BLaER1 treated with 17β-estradiol and CSF1 and Interleukin-3, amounts not matched to agents 10 nM and 100 nM (cell line): ENCODE results near the gene HSD17B3.
A peak's percentile ranks its signal among the peaks of the same experiment; 100 is the strongest.

ENCODE experiments used
- H3K27ac ChIP-seq, 11 experiments: shearing (Covaris generic); formaldehyde crosslinking; 2 replicates each; pipeline ENCODE4 v1.8.1; 2022
- H3K27me3 ChIP-seq, 11 experiments: shearing (Covaris generic); formaldehyde crosslinking; 2 replicates each; pipeline ENCODE4 v1.8.1; 2022
- H3K36me3 ChIP-seq, 11 experiments: shearing (Covaris generic); formaldehyde crosslinking; 2 replicates each; pipeline ENCODE4 v1.8.1; 2022
- H3K4me1 ChIP-seq, 10 experiments: shearing (Covaris generic); formaldehyde crosslinking; 2 replicates each; pipeline ENCODE4 v1.8.1; 2022
- H3K4me2 ChIP-seq, 11 experiments: shearing (Covaris generic); formaldehyde crosslinking; 2 replicates each; pipeline ENCODE4 v1.8.1; 2022
- H3K4me3 ChIP-seq, 10 experiments: shearing (Covaris generic); formaldehyde crosslinking; 2 replicates each; pipeline ENCODE4 v1.8.1; 2022
- H3K9ac ChIP-seq, 11 experiments: shearing (Covaris generic); formaldehyde crosslinking; 2 replicates each; pipeline ENCODE4 v1.8.1; 2022
- H3K9me3 ChIP-seq, 11 experiments: shearing (Covaris generic); formaldehyde crosslinking; replicated peaks in 1 of 11; 2 replicates each; pipeline ENCODE4 v1.8.1; 2022
- H4K20me1 ChIP-seq, 11 experiments: shearing (Covaris generic); formaldehyde crosslinking; 2 replicates each; pipeline ENCODE4 v1.8.1; 2022
- Cebpa-rat ChIP-seq, 11 experiments: shearing (Covaris generic); IDR thresholded peaks; 2 replicates each; pipeline ENCODE4 v1.8.1; 2022

Gene HSD17B3

DNA sequence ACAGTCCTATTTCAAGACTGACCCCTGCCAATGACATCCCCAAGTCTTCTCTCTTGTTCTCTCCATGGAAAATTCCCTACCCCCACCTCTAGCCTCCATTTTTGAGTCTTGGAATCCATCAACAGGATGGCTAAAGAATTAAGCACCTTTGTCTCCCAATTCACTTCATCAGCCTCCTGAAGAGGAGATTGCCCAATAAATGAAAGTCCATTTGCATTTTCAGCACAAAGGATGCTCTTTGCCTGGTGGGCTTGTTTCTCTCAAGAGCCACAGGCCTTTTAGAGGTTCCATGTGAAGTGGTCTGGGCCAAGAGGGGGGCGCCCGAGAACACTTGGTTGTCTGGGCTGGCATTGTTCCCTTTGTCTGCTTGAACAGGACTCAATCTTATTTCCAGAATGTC, 12.6 kb downstream of the HSD17B3 start:
- H4K20me1 ChIP-seq, result no peaks in the 10 kb centered on the region
- H3K36me3 ChIP-seq, result no peaks in the 10 kb centered on the region
- no peaks in the 10 kb centered on the region for H3K27me3 ChIP-seq
- TF ChIP-seq Cebpa-rat (IDR thresholded peaks at IDR 0.05), result no peak
- no peak overlapping the region for H3K4me2 ChIP-seq
- H3K4me3 ChIP-seq, result no peak overlapping the region
- H3K4me1 ChIP-seq, result no peaks in the 10 kb centered on the region
- H3K9me3 ChIP-seq, result peaks cover 14 to 26% (median 21%) of the 10 kb centered on the region in 11 experiments
- no peak overlapping the region for H3K27ac ChIP-seq
- H3K9ac ChIP-seq, result no peak overlapping the region

- Histone ChIP-seq H4K20me1 (no peaks in the 10 kb centered on the region), H3K9ac (no peak overlapping the region), H3K9me3 (peaks cover 26 to 51% (median 35%) of the 10 kb centered on the region in 11 experiments), H3K27ac (no peak overlapping the region), H3K27me3 (no peaks in the 10 kb centered on the region), H3K4me3 (no peak overlapping the region), H3K4me1 (no peaks in the 10 kb centered on the region), H3K36me3 (no peaks in the 10 kb centered on the region), H3K4me2 (no peak overlapping the region)
- no peak for TF ChIP-seq Cebpa-rat (IDR thresholded peaks at IDR 0.05)
These were observed 20.3 kb downstream of the HSD17B3 start for GRCh38 chr9:96281641-96282040.

DNA sequence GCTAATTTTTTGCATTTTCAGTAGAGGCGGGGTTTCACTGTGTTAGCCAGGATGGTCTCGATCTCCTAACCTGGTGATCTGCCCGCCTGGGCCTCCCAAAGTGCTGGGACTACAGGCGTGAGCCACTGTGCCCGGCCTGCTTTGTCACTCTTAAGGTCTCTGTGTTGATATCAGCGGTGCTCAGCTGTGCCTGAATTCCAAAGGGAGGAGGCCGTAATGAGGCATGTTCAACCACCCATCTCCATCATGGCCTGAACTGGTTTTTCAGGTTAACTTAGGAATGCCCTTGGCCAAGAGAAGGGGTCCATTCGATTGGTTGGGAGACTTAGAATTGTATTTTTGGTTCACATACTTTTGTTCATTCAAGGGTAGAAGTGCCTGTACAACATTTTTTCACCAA, 22.0 kb downstream of the HSD17B3 start:
- H3K36me3 ChIP-seq, result no peaks in the 10 kb centered on the region
- no peaks in the 10 kb centered on the region for H3K4me1 ChIP-seq
- peaks cover 25 to 52% (median 37%) of the 10 kb centered on the region in 11 experiments for H3K9me3 ChIP-seq
- TF ChIP-seq Cebpa-rat (IDR thresholded peaks at IDR 0.05), result no peak
- H3K9ac ChIP-seq, result no peak overlapping the region
- no peak overlapping the region for H3K4me3 ChIP-seq
- no peaks in the 10 kb centered on the region for H3K27me3 ChIP-seq
- no peak overlapping the region for H3K4me2 ChIP-seq
- no peaks in the 10 kb centered on the region for H4K20me1 ChIP-seq
- H3K27ac ChIP-seq, result no peak overlapping the region

GRCh38 chr9:96274939-96275338, 27.0 kb downstream of the HSD17B3 start:
- no peaks in the 10 kb centered on the region for H3K27me3 ChIP-seq
- no peak overlapping the region for H3K4me3 ChIP-seq
- peaks cover 29 to 47% (median 36%) of the 10 kb centered on the region in 11 experiments for H3K9me3 ChIP-seq
- no peak for TF ChIP-seq Cebpa-rat (IDR thresholded peaks at IDR 0.05)
- no peak overlapping the region for H3K27ac ChIP-seq
- H3K4me2 ChIP-seq, result no peak overlapping the region
- no peaks in the 10 kb centered on the region for H3K4me1 ChIP-seq
- H3K36me3 ChIP-seq, result peaks cover 0 to 3% (median 0%) of the 10 kb centered on the region in 11 experiments; a peak in 1 of 22 replicates
- H4K20me1 ChIP-seq, result no peaks in the 10 kb centered on the region
- no peak overlapping the region for H3K9ac ChIP-seq

GRCh38 chr9:96270236-96270744, 31.7 kb downstream of the HSD17B3 start:
- H3K4me2 ChIP-seq, result no peak overlapping the region
- H3K36me3 ChIP-seq, result peaks cover 0 to 3% (median 0%) of the 10 kb centered on the region in 11 experiments; a peak in 1 of 22 replicates
- no peaks in the 10 kb centered on the region for H4K20me1 ChIP-seq
- no peak overlapping the region for H3K4me3 ChIP-seq
- H3K27me3 ChIP-seq, result no peaks in the 10 kb centered on the region
- no peak for TF ChIP-seq Cebpa-rat (IDR thresholded peaks at IDR 0.05)
- no peaks in the 10 kb centered on the region for H3K4me1 ChIP-seq
- no peak overlapping the region for H3K9ac ChIP-seq
- H3K27ac ChIP-seq, result no peak overlapping the region
- peaks cover 22 to 28% (median 25%) of the 10 kb centered on the region in 11 experiments for H3K9me3 ChIP-seq

DNA sequence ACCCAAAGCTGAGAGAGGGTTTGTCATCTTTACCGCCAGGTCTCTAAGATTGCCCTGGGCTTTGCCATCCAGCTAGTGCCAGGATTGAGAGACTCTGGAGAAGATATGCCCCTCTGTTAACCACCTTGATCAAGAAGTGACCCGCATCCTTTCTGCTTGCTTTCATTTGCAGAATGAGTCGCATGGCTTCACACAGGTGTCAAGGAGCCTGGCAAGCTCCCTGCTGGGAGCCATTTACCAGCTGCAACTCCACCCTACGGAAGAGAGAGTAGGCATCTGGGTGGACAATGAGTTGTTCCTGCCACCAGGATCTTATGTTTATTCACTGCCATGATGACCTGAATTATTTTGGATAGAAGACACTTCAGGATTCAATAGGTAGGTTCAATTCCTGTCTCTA, 43.0 kb downstream of the HSD17B3 start:
- TF ChIP-seq Cebpa-rat (IDR thresholded peaks at IDR 0.05), result no peak
- H3K4me1 ChIP-seq, result peaks cover 4 to 7% (median 5%) of the 10 kb centered on the region in 10 experiments; a peak in 15 of 20 replicates
- H3K27me3 ChIP-seq, result no peaks in the 10 kb centered on the region
- H3K36me3 ChIP-seq, result no peaks in the 10 kb centered on the region
- no peaks in the 10 kb centered on the region for H3K9me3 ChIP-seq
- no peaks in the 10 kb centered on the region for H4K20me1 ChIP-seq
- H3K4me2 ChIP-seq, result no peak overlapping the region
- H3K9ac ChIP-seq, result no peak overlapping the region
- H3K27ac ChIP-seq, result no peak overlapping the region
- no peak overlapping the region for H3K4me3 ChIP-seq

DNA sequence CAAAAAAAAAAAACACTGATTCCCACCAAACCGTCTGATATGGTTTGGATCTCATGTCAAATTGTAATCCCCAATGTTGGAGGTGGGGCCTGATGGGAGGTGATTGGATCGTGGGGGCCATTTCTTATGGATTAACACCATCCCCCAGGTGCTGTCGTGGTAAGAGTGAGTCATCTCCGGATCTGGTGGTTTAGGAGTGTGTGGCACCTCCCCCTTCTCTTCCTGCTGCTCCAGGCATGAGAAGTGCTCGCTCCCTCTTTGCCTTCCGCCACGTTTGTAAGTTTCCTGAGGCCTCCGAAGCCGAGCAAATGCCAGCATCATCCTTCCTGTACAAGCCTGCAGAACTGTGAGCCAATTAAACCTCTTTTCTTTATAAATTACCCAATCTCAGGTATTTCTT, 45.2 kb downstream of the HSD17B3 start:
- Histone ChIP-seq H4K20me1 (no peaks in the 10 kb centered on the region), H3K9me3 (no peaks in the 10 kb centered on the region), H3K4me1 (peaks cover 4 to 10% (median 6%) of the 10 kb centered on the region in 10 experiments; a peak in 15 of 20 replicates), H3K27me3 (no peaks in the 10 kb centered on the region), H3K4me2 (peak overlapping the region in 10 of 11 experiments; percentile 4 to 53 (median 38); a peak in 14 of 22 replicates), H3K4me3 (no peak overlapping the region), H3K36me3 (no peaks in the 10 kb centered on the region), H3K9ac (no peak overlapping the region), H3K27ac (no peak overlapping the region)
- no peak for TF ChIP-seq Cebpa-rat (IDR thresholded peaks at IDR 0.05)

DNA sequence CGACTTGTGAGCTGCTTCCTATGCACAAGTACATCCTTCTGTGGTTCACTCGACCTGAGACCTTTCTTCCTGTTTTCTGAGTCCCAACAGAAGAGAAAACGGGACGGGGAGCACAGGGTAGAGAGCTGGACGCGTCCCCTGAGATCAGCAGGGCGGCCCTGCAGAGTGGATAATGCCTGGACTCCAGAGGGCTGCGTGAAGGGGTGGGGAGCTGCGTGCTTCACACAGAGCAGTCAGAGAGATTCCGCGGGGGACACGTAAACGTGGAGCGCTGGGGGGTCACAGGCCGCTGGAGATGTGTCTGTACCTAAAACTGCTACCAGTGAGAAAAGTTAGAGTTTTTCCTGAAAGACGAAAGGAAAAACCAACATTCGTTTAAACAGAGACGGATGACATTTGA, 46.3 kb downstream of the HSD17B3 start:
- no peak for TF ChIP-seq Cebpa-rat (IDR thresholded peaks at IDR 0.05)
- no peak overlapping the region for H3K27ac ChIP-seq
- no peak overlapping the region for H3K4me2 ChIP-seq
- no peaks in the 10 kb centered on the region for H4K20me1 ChIP-seq
- H3K36me3 ChIP-seq, result no peaks in the 10 kb centered on the region
- no peak overlapping the region for H3K9ac ChIP-seq
- no peaks in the 10 kb centered on the region for H3K27me3 ChIP-seq
- H3K9me3 ChIP-seq, result no peaks in the 10 kb centered on the region
- H3K4me1 ChIP-seq, result peaks cover 4 to 10% (median 6%) of the 10 kb centered on the region in 10 experiments; a peak in 15 of 20 replicates
- no peak overlapping the region for H3K4me3 ChIP-seq

DNA sequence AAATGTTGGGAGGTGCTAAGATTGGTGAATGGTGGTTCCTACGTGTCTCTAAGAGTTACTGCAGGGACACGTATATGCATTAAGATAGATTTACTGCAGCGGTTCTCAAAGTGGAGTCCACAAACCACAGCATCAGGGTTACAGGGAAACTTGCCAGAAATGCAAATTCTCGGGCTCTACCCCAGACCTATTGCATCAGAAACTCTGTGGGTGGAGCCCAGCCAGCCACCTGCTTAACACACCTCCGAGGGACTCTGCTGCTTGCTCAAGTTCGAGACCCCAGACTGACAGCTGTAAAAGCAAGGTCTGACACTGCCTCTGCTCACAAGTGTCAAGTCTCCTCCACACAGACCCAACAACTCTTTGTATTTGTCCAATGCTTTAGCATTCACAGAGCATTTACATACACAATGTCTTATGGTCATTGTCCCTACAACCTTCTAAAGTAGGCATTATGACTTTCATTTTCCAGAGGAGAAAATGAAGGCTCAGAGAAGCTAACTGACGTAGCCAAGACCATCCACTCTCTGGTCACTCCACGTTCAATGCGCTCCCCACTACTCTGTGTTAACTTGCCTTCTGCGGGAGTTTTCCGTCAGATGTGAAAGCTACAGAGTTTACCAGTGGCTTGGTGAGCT, 48.8 kb downstream of the HSD17B3 start:
- H3K27me3 ChIP-seq, result no peaks in the 10 kb centered on the region
- no peaks in the 10 kb centered on the region for H3K9me3 ChIP-seq
- H4K20me1 ChIP-seq, result no peaks in the 10 kb centered on the region
- no peak for TF ChIP-seq Cebpa-rat (IDR thresholded peaks at IDR 0.05)
- H3K36me3 ChIP-seq, result no peaks in the 10 kb centered on the region
- peaks cover 4 to 10% (median 6%) of the 10 kb centered on the region in 10 experiments; a peak in 15 of 20 replicates for H3K4me1 ChIP-seq
- H3K4me3 ChIP-seq, result no peak overlapping the region
- peak overlapping the region in 2 of 11 experiments; percentile 5 to 41; a peak in 2 of 22 replicates for H3K4me2 ChIP-seq
- no peak overlapping the region for H3K9ac ChIP-seq
- no peak overlapping the region for H3K27ac ChIP-seq

DNA sequence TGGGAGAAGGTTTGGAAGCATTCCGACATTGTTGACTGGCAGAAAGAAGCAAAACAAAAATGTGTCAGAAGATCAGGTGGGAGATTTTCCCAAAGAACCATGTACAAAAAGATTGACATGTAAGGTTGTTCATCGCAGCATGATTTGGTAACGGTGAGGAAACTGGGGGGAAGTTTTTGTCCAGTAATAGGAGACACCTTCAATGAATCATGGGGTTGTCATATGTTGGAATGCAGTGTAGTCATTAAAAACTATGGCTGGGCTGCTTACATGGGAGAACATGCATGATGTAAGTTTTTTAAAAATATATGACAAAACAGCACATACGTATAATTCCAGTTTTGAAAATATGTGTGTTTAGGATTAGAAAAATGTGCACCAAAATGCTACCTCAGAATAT, 50.5 kb downstream of the HSD17B3 start:
- no peak for TF ChIP-seq Cebpa-rat (IDR thresholded peaks at IDR 0.05)
- H3K4me3 ChIP-seq, result no peak overlapping the region
- no peak overlapping the region for H3K9ac ChIP-seq
- no peaks in the 10 kb centered on the region for H4K20me1 ChIP-seq
- H3K4me2 ChIP-seq, result no peak overlapping the region
- H3K27ac ChIP-seq, result no peak overlapping the region
- H3K4me1 ChIP-seq, result peaks cover 0 to 5% (median 0%) of the 10 kb centered on the region in 10 experiments; a peak in 2 of 20 replicates
- H3K9me3 ChIP-seq, result no peaks in the 10 kb centered on the region
- H3K27me3 ChIP-seq, result no peaks in the 10 kb centered on the region
- no peaks in the 10 kb centered on the region for H3K36me3 ChIP-seq
